Hypothalamus (tissue), 51 donors: ENCODE results near the gene PACRG.
A peak's percentile ranks its signal among the peaks of the same experiment; 100 is the strongest.

Experiments
- DNase-seq, 51 donors: peaks; one replicate each; lab custom pipeline; 2025; lab: John Stamatoyannopoulos, UW

Gene PACRG

GRCh38 chr6:163255265-163255664 is 527.5 kb downstream of the PACRG start:
- DNase-seq: no peak

DNA sequence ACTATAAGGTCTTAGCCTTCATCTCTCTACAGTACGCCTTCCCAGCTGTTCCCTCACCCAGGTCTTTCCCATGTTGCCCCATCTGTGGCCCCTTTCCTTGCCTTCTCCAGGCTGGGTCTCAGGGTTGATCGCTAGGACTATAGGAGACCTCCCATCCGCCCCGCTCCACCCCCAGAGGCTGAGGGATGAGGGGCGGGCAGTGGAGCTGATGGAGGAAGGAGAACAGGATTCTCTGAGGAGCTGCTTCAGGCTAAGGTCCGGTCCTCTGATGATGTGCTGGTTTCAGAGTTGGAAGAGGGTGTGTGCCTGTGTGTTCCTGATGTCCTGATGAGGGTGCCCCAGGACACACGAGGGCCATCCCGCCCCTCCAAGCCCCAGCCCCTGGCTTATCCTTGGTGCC is 531.9 kb downstream of the PACRG start:
- no peak for DNase-seq

- DNase-seq: peak in 39 of 51 donors; percentile 28 to 94 (median 72)
Observed at GRCh38 chr6:163260111-163260895, 532.5 kb downstream of the PACRG start.

GRCh38 chr6:163260911-163261310 is 533.1 kb downstream of the PACRG start:
- DNase-seq: peak in 5 of 51 donors; percentile 26 to 91 (median 30)

DNA sequence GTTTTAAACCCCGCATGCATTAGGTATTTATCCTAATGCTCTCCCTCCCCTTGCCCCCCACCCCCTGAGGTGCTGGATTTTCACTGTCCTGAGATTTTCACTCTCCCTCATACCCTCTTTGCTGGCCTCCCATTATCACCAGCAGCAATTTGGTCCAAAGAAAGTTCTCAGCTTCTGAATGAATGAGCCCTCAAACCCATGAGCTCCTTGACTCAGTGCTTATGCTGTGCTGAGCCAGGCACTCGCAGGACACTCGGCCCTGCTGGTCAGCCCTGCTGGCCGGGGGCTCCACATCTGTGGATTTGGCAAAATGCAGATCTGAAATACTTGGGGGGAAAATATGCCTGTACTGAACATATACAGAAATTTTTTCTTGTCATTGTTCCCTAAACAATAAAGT is 533.6 kb downstream of the PACRG start:
- peak in 1 of 51 donors; percentile 71 for DNase-seq

- peak in 1 of 51 donors; percentile 61 for DNase-seq
Observed at GRCh38 chr6:163262080-163262479, 534.3 kb downstream of the PACRG start.

GRCh38 chr6:163263196-163263595 is 535.4 kb downstream of the PACRG start:
- peak in 35 of 51 donors; percentile 22 to 85 (median 65) for DNase-seq

DNA sequence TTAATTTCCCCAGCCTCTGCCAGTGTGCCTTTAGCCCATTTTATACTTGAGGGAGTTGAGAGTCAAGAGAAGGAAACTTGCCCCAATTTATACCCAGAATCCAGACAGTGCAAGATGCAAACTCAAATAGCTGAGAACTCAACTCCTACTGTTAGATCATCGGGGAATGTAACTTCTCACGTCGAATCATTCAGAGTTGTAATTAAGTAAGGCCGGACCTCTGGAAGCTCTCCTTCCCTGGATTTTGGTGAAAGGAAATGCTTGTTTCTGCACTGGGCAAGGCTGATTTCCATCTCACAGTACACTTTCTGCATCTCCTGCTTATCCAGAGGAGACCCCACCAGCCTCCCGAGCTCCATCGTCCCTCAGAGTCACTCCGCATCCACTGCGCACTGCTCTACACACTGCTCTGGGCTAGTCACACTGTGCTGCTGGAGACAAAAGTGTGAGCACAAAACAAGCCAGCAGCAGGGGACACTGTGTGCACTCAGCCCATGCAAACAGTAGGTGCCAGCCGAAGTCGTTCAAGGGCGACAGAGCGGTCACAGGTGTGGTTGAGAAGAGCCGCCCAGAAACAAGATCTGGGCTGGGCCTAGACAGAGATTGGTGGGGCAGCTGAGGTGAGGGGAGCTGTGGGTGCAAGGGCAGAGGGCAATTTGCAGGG is 536.4 kb downstream of the PACRG start:
- peak in 18 of 51 donors; percentile 24 to 76 (median 51) for DNase-seq

DNA sequence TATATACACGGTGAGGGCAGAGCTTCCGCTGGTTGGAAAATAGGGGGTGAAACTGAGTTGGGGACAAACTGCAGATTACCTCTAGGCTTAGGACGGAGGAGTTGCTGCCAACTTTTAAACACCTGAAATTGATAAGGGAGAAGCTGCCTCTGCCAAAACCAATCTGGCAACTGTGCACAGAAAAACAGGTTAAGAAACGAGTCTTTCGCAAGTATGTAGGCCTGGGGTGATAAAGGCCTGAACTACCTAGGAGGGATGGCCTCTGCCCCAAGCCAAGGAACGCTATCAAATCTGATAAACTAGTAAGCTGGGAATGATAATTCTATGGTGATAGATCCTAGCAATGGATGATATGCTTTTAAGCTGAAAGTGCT is 536.9 kb downstream of the PACRG start:
- DNase-seq: no peak

- DNase-seq: no peak
Observed at GRCh38 chr6:163281634-163282033, 553.9 kb downstream of the PACRG start.

- DNase-seq: no peak
Observed at GRCh38 chr6:163282672-163283071, 554.9 kb downstream of the PACRG start.

DNA sequence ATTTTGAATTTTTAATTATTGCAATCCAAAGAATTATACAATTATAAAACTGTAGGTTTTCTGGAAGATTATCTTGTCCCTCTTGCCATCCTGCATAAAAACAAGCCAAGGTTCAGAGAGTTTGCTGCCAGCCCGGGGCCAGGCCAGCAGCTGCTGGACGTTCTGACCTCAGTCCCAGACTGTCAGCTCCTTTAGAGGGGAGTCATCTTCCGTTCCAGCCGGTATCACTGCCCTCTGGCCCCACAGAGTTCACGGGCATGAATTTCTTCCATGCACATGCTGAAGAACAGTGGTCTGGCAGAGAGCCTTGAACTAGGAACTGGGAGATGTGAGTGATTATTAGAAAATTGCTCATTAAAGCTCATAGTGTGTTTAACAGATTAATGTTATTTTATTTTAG is 556.4 kb downstream of the PACRG start:
- peak in 1 of 51 donors; percentile 23 for DNase-seq

DNA sequence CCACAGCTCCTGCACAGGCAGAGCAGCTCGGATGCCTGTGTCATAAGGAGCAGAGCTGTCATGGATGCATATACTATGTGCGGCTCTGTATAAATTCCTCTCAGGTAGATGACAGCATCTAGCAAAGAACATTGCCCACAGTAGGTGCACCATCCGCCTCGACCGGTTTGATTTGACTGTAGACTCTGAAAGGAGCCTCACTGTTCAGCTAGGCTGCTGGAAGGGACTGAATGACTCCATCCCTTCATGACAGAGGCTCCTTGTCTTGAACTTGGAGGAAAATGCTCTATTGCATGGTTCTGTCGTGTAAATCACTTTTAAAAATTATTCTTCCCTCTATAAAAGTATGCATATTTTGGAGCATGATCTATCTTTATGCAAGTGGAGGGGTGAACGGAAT is 557.9 kb downstream of the PACRG start:
- peak in 12 of 51 donors; percentile 16 to 51 (median 36) for DNase-seq

DNA sequence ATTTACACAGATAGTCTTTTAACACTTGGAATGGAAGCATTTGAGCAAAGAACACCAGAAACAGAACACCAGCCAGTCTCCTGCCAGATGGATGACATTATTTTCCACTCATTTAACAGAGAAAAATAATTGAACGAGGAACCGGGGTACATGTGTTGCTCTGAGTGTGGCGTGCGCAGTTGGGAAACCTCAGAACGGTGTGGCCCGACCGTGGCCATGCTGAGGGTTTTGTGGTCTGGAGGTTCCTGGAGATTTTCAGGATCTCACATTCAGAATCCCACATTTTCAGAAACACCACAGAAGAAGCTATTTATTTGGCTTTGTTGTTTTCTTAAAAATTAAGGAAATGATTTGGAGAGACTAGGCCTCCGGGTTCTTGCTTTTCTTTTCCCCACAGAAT is 559.9 kb downstream of the PACRG start:
- no peak for DNase-seq

DNA sequence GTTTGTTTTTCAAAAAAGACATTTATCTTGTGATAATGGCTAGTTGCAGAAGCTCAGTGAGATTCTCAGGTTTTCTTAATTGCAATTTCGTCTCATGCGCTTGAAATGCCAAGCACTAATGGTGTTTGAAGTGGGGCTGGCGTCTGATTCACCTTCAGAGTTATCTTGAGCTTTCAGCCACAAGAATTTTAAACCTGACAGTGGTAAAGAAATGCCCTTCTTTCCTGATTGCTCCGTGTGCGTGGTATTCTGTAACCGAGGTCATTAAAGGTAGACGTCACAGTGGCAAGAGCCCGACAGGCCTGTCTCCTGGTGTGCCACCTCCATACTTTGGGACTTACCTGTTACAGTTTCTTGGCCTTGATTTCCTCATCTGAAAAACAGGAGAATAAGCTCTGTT is 560.3 kb downstream of the PACRG start:
- no peak for DNase-seq

DNA sequence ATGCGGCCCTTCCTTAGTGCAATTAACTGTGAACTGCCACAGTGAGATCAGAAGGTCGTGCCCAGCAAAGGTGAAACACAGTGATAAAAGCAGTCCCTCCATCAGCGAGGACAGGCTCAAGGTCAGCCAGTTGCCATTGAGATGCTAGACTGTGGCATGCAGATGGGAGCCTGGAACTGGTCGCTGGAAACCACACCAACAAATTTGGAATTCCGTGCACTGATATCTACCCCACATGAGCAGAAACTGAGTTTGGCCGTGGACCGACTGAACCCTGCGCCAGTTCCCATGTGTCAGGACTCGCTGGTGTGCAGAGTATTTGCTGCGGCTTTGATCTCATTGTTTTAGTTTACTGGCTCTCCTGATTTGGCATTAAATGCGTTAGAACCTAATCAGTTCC is 561.1 kb downstream of the PACRG start:
- DNase-seq: no peak

DNA sequence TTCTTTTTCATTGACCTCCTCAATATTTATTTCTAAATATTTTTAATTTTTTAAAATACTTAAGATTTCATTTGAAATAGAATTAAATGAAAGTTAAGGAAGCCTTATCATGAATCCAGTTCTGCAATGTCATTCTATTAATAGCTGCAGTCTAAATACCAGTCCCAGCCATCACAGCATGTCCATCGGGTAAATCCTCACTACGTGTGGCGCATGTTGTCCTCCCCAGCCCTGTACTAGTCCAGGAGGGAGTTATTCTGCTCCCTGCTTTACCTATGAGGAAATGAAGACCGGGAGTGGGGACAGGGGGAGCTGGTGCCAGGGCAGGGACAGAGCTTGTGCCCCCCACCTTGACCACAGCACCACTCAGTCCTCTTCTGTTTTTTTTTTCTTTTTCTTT is 561.7 kb downstream of the PACRG start:
- no peak for DNase-seq

DNA sequence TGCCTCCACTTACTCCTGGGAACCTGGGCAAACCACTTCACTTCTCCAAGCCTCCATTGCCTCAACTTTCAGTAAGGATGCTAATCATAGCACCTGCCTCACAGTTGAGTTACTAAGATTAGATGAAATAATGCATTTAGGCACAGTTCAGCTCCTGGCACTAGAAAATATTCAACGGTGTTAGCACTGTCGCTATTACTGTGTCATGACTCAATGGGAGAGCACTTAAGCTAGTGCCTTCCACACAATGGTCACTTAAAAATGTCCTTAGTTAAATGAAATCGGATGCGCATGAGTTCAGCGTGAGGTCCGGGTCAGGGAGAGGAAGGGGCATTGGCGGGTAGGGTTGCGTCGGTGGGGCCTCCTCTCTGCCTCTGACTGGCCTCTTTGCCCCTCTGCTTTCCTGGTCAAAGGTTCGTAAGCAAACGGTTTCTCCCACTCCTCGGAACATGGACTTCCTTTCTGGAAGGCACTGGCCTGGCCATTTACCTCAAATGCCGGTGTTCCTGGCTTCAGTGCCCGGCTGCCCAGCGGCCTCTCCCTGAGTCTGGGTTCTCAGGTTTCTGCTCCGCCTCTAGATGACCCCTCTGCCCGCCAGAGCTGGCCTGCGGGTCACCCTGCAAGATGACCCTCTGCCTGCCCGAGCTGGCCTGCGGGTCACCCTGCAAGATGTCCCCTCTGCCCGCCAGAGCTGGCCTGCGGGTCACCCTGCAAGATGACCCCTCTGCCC is 562.9 kb downstream of the PACRG start:
- no peak for DNase-seq

DNA sequence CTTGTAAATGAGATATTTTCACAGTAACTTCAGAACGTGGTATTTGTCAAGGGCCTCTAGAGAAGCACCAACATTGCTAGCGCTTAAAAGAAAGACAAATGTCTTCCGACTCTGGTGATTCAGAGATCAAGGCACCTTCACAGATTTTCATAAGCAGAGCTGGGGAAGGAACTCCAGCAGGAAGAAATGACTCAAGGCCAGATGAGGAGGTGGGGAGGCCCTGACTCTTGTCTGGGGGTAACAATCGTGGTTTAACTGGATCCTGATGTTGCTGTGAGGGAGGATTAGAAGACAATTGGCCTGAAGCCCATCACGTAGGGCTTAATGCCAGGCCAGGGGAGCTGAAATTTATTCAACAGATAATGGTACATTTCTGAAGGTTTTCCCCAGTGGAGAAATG is 563.8 kb downstream of the PACRG start:
- no peak for DNase-seq

GRCh38 chr6:163293286-163293685 is 565.5 kb downstream of the PACRG start:
- no peak for DNase-seq

- DNase-seq: no peak
Observed at GRCh38 chr6:163294734-163295133, 567.0 kb downstream of the PACRG start.
